Prostate gland (tissue), 2 donors: ENCODE measurements around the gene TPCN1.

ENCODE experiments used
- POLR2A ChIP-seq: fragments of 450-650 bp; IDR thresholded peaks from one replicate; pipeline ENCODE4 v1.6.1; 2016; ENCODE audit warnings: antibody characterized with exemption, mild to moderate bottlenecking
- TF ChIP-seq, protein P1 (sequence below), 4 experiments: fragments of 200-600 bp in 2 of 4; fragments of 450-650 bp in 2 of 4; sonication (generic) in 2 of 4; IDR thresholded peaks; 1 replicate in 3 of 4; 2 replicates in 1 of 4; pipeline ENCODE4 v1.5.1; 2016 to 2019; ENCODE audit warnings: antibody characterized with exemption in 4 of 4, mild to moderate bottlenecking in 2 of 4, moderate library complexity in 2 of 4

DNA sequence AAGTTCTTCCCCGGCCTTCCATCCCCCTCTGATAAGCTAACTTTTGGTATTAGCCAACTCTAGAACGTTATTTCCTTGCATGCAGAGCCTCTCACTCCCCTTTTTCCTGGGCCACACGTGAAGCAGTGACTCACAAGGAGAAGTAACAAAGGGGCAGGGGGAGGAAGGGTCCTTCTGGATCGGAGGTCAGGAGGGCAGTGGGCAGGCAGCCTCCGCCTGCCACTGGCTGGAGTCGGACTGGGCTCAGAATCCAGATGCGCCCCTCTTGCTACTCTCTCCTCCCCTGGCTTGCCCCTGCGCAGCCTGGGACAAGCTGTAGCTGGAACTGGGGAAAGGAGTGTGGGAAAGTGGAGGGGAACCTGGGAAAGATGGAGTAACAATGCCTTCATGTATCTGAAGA, 55.0 kb downstream of the TPCN1 start:
- TF ChIP-seq POLR2A: no peak
- TF ChIP-seq, protein P1, sequence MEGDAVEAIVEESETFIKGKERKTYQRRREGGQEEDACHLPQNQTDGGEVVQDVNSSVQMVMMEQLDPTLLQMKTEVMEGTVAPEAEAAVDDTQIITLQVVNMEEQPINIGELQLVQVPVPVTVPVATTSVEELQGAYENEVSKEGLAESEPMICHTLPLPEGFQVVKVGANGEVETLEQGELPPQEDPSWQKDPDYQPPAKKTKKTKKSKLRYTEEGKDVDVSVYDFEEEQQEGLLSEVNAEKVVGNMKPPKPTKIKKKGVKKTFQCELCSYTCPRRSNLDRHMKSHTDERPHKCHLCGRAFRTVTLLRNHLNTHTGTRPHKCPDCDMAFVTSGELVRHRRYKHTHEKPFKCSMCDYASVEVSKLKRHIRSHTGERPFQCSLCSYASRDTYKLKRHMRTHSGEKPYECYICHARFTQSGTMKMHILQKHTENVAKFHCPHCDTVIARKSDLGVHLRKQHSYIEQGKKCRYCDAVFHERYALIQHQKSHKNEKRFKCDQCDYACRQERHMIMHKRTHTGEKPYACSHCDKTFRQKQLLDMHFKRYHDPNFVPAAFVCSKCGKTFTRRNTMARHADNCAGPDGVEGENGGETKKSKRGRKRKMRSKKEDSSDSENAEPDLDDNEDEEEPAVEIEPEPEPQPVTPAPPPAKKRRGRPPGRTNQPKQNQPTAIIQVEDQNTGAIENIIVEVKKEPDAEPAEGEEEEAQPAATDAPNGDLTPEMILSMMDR (IDR thresholded peaks at IDR 0.05): no peak
